Progenitor cell of endocrine pancreas (in vitro differentiated cells): ENCODE data around the gene OXTR. TPM values are rescaled to one million over a fixed set of nuclear protein-coding genes. Genes with fewer than 3 reads are reported as not detected.

Source experiments
- DNase-seq: peaks from one replicate; pipeline ENCODE4 v3.0.0; 2021; ENCODE audit warnings: low spot score; ENCODE audit not compliant: unreplicated experiment
- H3K27ac Mint-ChIP-seq: 2 replicates; pipeline ENCODE4 v1.8.0; 2021; ENCODE audit warnings: mild to moderate bottlenecking, moderate library complexity, mixed read lengths
- H3K27me3 Mint-ChIP-seq: 2 replicates; pipeline ENCODE4 v1.8.0; 2021; ENCODE audit warnings: mixed read lengths
- H3K36me3 Mint-ChIP-seq: 2 replicates; pipeline ENCODE4 v1.8.0; 2022; ENCODE audit warnings: mixed read lengths; ENCODE audit not compliant: insufficient read depth
- H3K4me1 Mint-ChIP-seq: 2 replicates; pipeline ENCODE4 v1.8.0; 2021; ENCODE audit warnings: low read depth, mixed read lengths
- H3K4me3 Mint-ChIP-seq: 2 replicates; pipeline ENCODE4 v1.8.0; 2021; ENCODE audit warnings: low read depth, mild to moderate bottlenecking, moderate library complexity, mixed read lengths
- H3K9me3 Mint-ChIP-seq: 2 replicates; pipeline ENCODE4 v1.8.0; 2021; ENCODE audit warnings: low read depth, mixed read lengths
- total RNA-seq: library from RNA; stranded (reverse); gene quantifications from 2 replicates; pipeline ENCODE4 v1.2.1, GENCODE V29; 2021
- TF ChIP-seq, protein P1 (sequence below): fragments of 200-600 bp; sonication (generic); IDR thresholded peaks from one replicate; pipeline ENCODE4 v1.5.0; 2021; ENCODE audit warnings: antibody characterized with exemption, mild to moderate bottlenecking; ENCODE audit not compliant: unreplicated experiment

Gene OXTR
- total RNA-seq, 1 donor from 2014 or later: 3.1 TPM

DNA sequence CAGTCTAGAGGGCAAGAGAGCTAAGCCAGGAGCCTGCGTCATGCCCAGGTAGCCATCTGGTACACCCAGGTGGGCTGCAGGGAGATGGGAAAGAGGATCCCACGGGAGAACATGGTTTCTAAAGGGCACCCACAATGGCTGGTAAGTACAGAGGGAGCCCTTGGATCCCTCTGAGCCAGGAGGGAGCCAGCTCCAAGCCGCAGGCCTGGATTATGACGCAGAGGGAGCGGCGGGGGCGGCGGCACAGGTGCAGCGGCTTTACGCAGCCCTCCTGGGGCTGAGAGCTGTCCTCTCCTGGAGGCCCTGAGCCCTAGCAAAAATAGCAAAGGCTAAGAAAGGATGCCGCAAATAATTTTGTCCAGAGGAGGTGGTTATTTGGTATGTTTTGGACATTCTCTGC, 33.0 kb downstream of the OXTR start:
- H3K9me3 Mint-ChIP-seq: no peaks in the 10 kb centered on the region
- H3K36me3 Mint-ChIP-seq: no peaks in the 10 kb centered on the region
- no peak for DNase-seq
- H3K27me3 Mint-ChIP-seq: peaks cover 4% of the 10 kb centered on the region
- no peak overlapping the region for H3K4me3 Mint-ChIP-seq
- H3K27ac Mint-ChIP-seq: no peak overlapping the region
- TF ChIP-seq, protein P1, sequence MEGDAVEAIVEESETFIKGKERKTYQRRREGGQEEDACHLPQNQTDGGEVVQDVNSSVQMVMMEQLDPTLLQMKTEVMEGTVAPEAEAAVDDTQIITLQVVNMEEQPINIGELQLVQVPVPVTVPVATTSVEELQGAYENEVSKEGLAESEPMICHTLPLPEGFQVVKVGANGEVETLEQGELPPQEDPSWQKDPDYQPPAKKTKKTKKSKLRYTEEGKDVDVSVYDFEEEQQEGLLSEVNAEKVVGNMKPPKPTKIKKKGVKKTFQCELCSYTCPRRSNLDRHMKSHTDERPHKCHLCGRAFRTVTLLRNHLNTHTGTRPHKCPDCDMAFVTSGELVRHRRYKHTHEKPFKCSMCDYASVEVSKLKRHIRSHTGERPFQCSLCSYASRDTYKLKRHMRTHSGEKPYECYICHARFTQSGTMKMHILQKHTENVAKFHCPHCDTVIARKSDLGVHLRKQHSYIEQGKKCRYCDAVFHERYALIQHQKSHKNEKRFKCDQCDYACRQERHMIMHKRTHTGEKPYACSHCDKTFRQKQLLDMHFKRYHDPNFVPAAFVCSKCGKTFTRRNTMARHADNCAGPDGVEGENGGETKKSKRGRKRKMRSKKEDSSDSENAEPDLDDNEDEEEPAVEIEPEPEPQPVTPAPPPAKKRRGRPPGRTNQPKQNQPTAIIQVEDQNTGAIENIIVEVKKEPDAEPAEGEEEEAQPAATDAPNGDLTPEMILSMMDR: no peak
- H3K4me1 Mint-ChIP-seq: peaks cover 6% of the 10 kb centered on the region

DNA sequence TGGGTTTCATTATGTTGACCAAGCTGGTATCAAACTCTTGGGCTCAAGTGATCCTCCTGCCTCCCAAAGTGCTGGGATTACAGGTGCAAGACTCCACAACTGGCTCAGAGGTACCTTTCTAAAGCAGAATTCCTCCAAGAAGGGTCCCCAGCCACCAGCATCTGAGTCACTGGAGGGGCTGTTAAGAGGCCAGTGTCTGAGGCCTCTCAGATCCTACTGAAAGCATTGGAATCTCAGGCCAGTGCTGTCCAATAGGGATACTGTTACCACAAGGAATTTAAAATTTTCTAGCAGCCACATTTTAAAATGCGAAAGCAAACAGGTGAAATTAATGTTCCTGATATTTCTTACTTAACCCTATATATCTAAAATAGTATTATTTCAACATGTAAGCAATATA, 34.5 kb downstream of the OXTR start:
- no peak for DNase-seq
- H3K4me1 Mint-ChIP-seq: peaks cover 16% of the 10 kb centered on the region

DNA sequence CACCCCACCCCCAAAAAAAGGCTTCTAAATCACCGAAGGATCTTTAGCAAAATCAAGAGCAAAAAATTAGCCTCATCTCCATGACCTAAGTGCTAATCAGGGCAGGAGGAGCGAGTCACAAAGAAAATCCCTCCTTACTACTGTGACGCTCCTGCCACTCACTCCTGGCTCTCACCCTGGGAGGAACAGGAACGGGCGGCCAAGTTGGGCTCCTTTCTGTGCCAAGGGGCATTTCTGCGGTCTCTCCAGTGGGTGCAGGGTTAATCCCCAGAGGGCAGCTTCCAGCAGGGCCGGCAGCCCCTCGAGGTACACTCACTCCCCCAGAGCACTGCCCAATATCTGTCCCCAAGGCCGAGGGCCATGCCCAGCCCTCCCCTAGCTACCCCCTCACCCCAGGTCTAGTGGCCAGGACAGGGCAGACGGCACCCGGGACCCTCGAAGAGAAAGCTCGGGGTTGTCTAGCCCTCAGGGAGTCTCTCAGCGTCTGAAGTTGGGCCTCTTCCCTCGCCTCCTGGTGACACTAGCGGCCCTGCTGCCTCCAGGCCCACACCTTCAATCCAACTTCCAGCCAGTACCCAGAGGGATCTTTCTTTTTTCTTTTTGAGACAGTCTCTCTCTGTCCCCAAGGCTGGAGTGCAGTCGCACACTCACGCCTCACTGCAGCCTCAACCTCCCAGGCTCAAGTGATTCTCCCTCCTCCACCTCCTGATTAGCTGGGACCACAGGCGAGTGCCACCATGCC, 35.1 kb downstream of the OXTR start:
- H3K36me3 Mint-ChIP-seq: no peaks in the 10 kb centered on the region
- no peak overlapping the region for H3K4me3 Mint-ChIP-seq
- TF ChIP-seq, protein P1: no peak
- no peak for DNase-seq
- H3K9me3 Mint-ChIP-seq: peaks cover 3% of the 10 kb centered on the region
- peaks cover 4% of the 10 kb centered on the region for H3K27me3 Mint-ChIP-seq
- peaks cover 16% of the 10 kb centered on the region for H3K4me1 Mint-ChIP-seq
- no peak overlapping the region for H3K27ac Mint-ChIP-seq

More for the DNA sequence above, 34.5 kb downstream of the OXTR start:
- Mint-ChIP-seq H3K27ac (no peak overlapping the region), H3K36me3 (no peaks in the 10 kb centered on the region), H3K27me3 (peaks cover 4% of the 10 kb centered on the region), H3K9me3 (peaks cover 3% of the 10 kb centered on the region), H3K4me3 (no peak overlapping the region)
- TF ChIP-seq, protein P1: no peak

DNA sequence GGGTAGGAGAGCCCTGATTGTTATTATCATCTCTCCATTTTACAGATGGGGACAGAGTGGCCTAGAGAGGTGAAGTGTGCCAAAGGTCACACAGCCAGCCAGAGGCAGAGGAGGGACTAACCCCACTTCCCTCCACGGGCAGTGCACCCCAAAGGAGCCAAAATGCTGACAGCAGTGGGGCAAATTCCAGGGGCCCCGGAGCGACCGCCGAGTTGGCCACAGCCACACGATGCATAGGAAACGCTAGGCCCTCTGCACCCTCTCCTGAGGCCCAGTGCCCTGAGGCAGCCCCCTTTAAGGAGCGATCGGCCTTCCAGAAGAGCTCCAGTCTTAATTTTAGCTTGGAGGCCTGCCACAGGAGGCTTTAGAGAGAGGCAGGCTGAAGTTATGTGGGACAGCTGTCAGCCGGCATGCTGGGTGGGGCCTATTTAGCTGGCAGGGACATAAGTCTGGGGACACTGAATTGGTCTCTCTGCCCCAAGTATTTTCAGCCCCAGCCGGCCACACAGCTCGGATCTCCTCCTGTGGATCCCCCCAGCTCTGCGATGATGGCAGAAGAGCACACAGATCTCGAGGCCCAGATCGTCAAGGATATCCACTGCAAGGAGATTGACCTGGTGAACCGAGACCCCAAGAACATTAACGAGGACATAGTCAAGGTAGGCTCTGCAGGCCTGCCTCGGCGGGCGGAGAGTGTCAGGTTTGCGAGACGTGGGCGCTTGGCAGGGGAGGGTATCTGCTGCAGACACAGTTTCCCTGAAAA, 35.9 kb downstream of the OXTR start, which contains the start of gene CAV3:
TSS of gene CAV3 (plus strand) at position 471 of the 763 bp plus-strand sequence. CDS start at position 546, 75 bp downstream.
- H3K27me3 Mint-ChIP-seq: peaks cover 4% of the 10 kb centered on the region
- DNase-seq: no peak
- no peak within 1 kb of the TSS for H3K27ac Mint-ChIP-seq
- no peaks in the 10 kb centered on the region for H3K36me3 Mint-ChIP-seq
- H3K9me3 Mint-ChIP-seq: peaks cover 3% of the 10 kb centered on the region
- H3K4me1 Mint-ChIP-seq: peaks cover 16% of the 10 kb centered on the region
- TF ChIP-seq, protein P1: no peak
- no peak within 1 kb of the TSS for H3K4me3 Mint-ChIP-seq

DNA sequence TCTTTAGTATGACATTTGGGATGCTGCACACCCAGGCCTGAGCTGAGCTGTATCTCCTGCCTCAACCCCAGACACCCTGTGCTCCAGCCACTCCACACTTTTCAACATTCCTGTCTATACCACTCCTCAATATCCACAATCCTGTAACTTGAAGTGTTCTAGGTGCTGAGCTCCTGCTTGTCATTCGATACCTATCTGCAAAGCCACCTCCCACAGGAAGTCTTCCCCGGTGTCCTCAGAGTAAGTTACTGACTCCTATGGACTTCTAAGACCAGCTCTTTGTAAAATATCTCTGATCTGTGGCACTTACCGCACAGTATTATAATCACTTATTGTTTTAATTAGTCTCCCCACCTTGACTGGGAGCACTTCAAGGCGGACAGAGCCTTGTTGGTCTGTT, 37.0 kb downstream of the OXTR start:
- Mint-ChIP-seq H3K4me3 (no peak overlapping the region), H3K27me3 (peaks cover 4% of the 10 kb centered on the region), H3K4me1 (peaks cover 16% of the 10 kb centered on the region), H3K27ac (no peak overlapping the region), H3K9me3 (peaks cover 3% of the 10 kb centered on the region), H3K36me3 (no peaks in the 10 kb centered on the region)
- TF ChIP-seq, protein P1: no peak
- no peak for DNase-seq
